A549 (cell line): ENCODE data around the gene KTN1. TPM values are rescaled to one million over a fixed set of nuclear protein-coding genes. Genes with fewer than 3 reads are reported as not detected.
A peak's percentile ranks its signal among the peaks of the same experiment; 100 is the strongest.

Experiments used
- ATAC-seq, 2 experiments: fragments of 200-7000 bp in 1 of 2; fragments of >200 bp in 1 of 2; cut with Nextera tagmentation in 1 of 2; cut with Tn5 transposase in 1 of 2; 3 replicates each; pipeline versions ENCODE4 v1.8.0 to v1.9.1; 2018 to 2020; ENCODE audit warnings: mild to moderate bottlenecking in 1 of 2, moderate library complexity in 1 of 2
- CTCF ChIA-PET: fragments of 300-600 bp; sonication (Branson Sonifier 250); formaldehyde crosslinking; extraction: SDS; loops from one replicate; lab custom pipeline; 2021; ENCODE audit warnings: antibody characterized with exemption, inconsistent platforms; lab: Yijun Ruan, JAX
- POLR2A ChIA-PET: fragments of 350-600 bp; formaldehyde crosslinking; extraction: SDS; loops from one replicate; lab custom pipeline; 2021; ENCODE audit warnings: antibody characterized with exemption, inconsistent platforms; lab: Yijun Ruan, JAX
- DNase-seq, 2 experiments: peaks; one replicate each; pipeline versions ENCODE4 v3.0.0 to v3.0.0-alpha.2; 2011 to 2016; ENCODE audit warnings: low read depth in 1 of 2, low spot score in 1 of 2
- FAIRE-seq: peaks from 2 replicates; lab custom pipeline; 2011; peaks lifted over from hg19 to GRCh38; lab: Jason Lieb, UNC
- H3K27ac ChIP-seq, 2 experiments: fragments of >200 bp; sonication (Bioruptor Twin); formaldehyde crosslinking; 3 replicates each; pipeline ENCODE4 v1.5.1; 2016 to 2017
- H3K4me1 ChIP-seq: fragments of >200 bp; sonication (Bioruptor Twin); formaldehyde crosslinking; 3 replicates; pipeline ENCODE4 v1.6.1; 2016
- H3K4me2 ChIP-seq: fragments of >200 bp; sonication (Bioruptor Twin); formaldehyde crosslinking; 3 replicates; pipeline ENCODE4 v1.6.1; 2016
- H3K4me3 ChIP-seq: fragments of >200 bp; sonication (Bioruptor Twin); formaldehyde crosslinking; 3 replicates; pipeline ENCODE4 v1.5.1; 2016
- H3K9me3 ChIP-seq: fragments of >200 bp; sonication (Bioruptor Twin); formaldehyde crosslinking; 3 replicates; pipeline ENCODE4 v1.6.1; 2016
- CBX8 ChIP-seq: fragments of 200-600 bp; sonication (generic); IDR thresholded peaks from 2 replicates; pipeline ENCODE4 v1.6.1; 2016
- CEBPB ChIP-seq, 2 experiments: fragments of >200 bp in 1 of 2; sonication (Bioruptor Twin) in 1 of 2; formaldehyde crosslinking in 1 of 2; IDR thresholded peaks; 2 replicates each; pipeline ENCODE4 v1.6.1; 2012 to 2016
- CHD4 ChIP-seq: fragments of 200-600 bp; sonication (generic); IDR thresholded peaks from 2 replicates; pipeline ENCODE4 v1.6.1; 2016; ENCODE audit warnings: antibody characterized with exemption, mild to moderate bottlenecking, borderline replicate concordance
- CTCF ChIP-seq: fragments of >200 bp; sonication (Bioruptor Twin); formaldehyde crosslinking; IDR thresholded peaks from 3 replicates; pipeline ENCODE4 v1.5.1; 2016
- FOXS1 ChIP-seq: fragments of 250-450 bp; sonication (Bioruptor Pico); IDR thresholded peaks from 2 replicates; pipeline ENCODE4 v1.5.0; 2020; ENCODE audit warnings: mild to moderate bottlenecking, moderate library complexity
- HDAC2 ChIP-seq: fragments of 200-600 bp; sonication (generic); IDR thresholded peaks from 2 replicates; pipeline ENCODE4 v1.6.1; 2016
- HES2 ChIP-seq: fragments of >200 bp; sonication (Bioruptor Twin); formaldehyde crosslinking; IDR thresholded peaks from 2 replicates; pipeline ENCODE4 v1.6.1; 2016
- HEYL ChIP-seq: fragments of 250-450 bp; sonication (Bioruptor Pico); IDR thresholded peaks from 2 replicates; pipeline ENCODE4 v1.8.0; 2021; ENCODE audit warnings: mild to moderate bottlenecking, moderate library complexity
- HOXB13 ChIP-seq: fragments of 250-450 bp; sonication (Bioruptor Pico); IDR thresholded peaks from 2 replicates; pipeline ENCODE4 v1.5.0; 2020; ENCODE audit warnings: low read depth, mild to moderate bottlenecking, moderate library complexity
- HOXB5 ChIP-seq: fragments of 250-450 bp; sonication (Bioruptor Pico); IDR thresholded peaks from 2 replicates; pipeline ENCODE4 v1.5.0; 2020; ENCODE audit warnings: mild to moderate bottlenecking, moderate library complexity
- KDM1A ChIP-seq: fragments of 200-600 bp; sonication (generic); IDR thresholded peaks from 2 replicates; pipeline ENCODE4 v1.6.1; 2016; ENCODE audit warnings: low read depth, mild to moderate bottlenecking
- MAX ChIP-seq: IDR thresholded peaks from 2 replicates; pipeline ENCODE4 v1.6.1; 2012
- MAZ ChIP-seq: fragments of 150-350 bp; IDR thresholded peaks from 2 replicates; pipeline ENCODE4 v1.6.1; 2014; ENCODE audit warnings: antibody characterized with exemption, low read depth, low read length, borderline replicate concordance
- MYC ChIP-seq: IDR thresholded peaks from 2 replicates; pipeline ENCODE4 v1.6.1; 2012; ENCODE audit warnings: mild to moderate bottlenecking, inconsistent platforms, low read length, improper control_type of control experiment, borderline replicate concordance
- NFE2L2 ChIP-seq: fragments of 150-350 bp; conservative IDR thresholded peaks from 2 replicates; pipeline ENCODE4 v1.6.1; 2014; ENCODE audit warnings: low read length
- NPAS2 ChIP-seq: fragments of 250-450 bp; sonication (Bioruptor Pico); IDR thresholded peaks from 2 replicates; pipeline ENCODE4 v1.8.0; 2022; ENCODE audit warnings: mild to moderate bottlenecking, moderate library complexity, borderline replicate concordance
- PHF8 ChIP-seq: fragments of 200-600 bp; sonication (generic); IDR thresholded peaks from 2 replicates; pipeline ENCODE4 v1.6.1; 2016; ENCODE audit warnings: low read depth, mild to moderate bottlenecking, antibody characterized with exemption, moderate library complexity, borderline replicate concordance
- POLR2A ChIP-seq: IDR thresholded peaks from 2 replicates; pipeline ENCODE4 v1.6.1; 2012; ENCODE audit warnings: mild to moderate bottlenecking, low read length
- POLR2AphosphoS2 ChIP-seq: conservative IDR thresholded peaks from 2 replicates; pipeline ENCODE4 v1.6.1; 2012; ENCODE audit warnings: low read length, improper control_type of control experiment, inconsistent platforms
- RAD21 ChIP-seq, 2 experiments: fragments of >200 bp in 1 of 2; sonication (Bioruptor Twin) in 1 of 2; formaldehyde crosslinking in 1 of 2; IDR thresholded peaks in 1 of 2; conservative IDR thresholded peaks in 1 of 2; 2 replicates in 1 of 2; 3 replicates in 1 of 2; pipeline ENCODE4 v1.6.1; 2012 to 2018; ENCODE audit warnings: inconsistent platforms in 1 of 2
- RARB ChIP-seq: fragments of 250-450 bp; sonication (Bioruptor Pico); IDR thresholded peaks from 2 replicates; pipeline ENCODE4 v1.8.0; 2021; ENCODE audit warnings: mild to moderate bottlenecking, moderate library complexity
- RFX5 ChIP-seq: fragments of 450-650 bp; IDR thresholded peaks from 2 replicates; pipeline ENCODE4 v1.7.1; 2014; ENCODE audit warnings: antibody characterized with exemption, mild to moderate bottlenecking, moderate library complexity
- RNF2 ChIP-seq: fragments of 200-600 bp; sonication (generic); IDR thresholded peaks from 2 replicates; pipeline ENCODE4 v1.6.1; 2016; ENCODE audit warnings: low read depth, mild to moderate bottlenecking, antibody characterized with exemption, moderate library complexity, borderline replicate concordance
- TFCP2L1 ChIP-seq: fragments of 250-450 bp; sonication (Bioruptor Pico); IDR thresholded peaks from 2 replicates; pipeline ENCODE4 v1.5.0; 2021; ENCODE audit warnings: mild to moderate bottlenecking
- TP53 ChIP-seq: fragments of 250-450 bp; sonication (Bioruptor Pico); IDR thresholded peaks from 2 replicates; pipeline ENCODE4 v1.5.0; 2021; ENCODE audit warnings: mild to moderate bottlenecking, moderate library complexity
- ZC3H11A ChIP-seq: fragments of 450-650 bp; IDR thresholded peaks from 2 replicates; pipeline ENCODE4 v1.6.1; 2014; ENCODE audit warnings: antibody characterized with exemption, mild to moderate bottlenecking
- ZNF302 ChIP-seq: fragments of 250-450 bp; sonication (Bioruptor Pico); IDR thresholded peaks from 2 replicates; pipeline ENCODE4 v1.9.0; 2021; ENCODE audit warnings: inconsistent platforms, mild to moderate bottlenecking, moderate library complexity
- WGBS: methylation state at CpG from one replicate; pipeline ENCODE4 v1.1.6; 2017; ENCODE audit errors: missing lambda C conversion rate; 5-methylcytosine and 5-hydroxymethylcytosine counted together
- polyA plus RNA-seq, 4 experiments: library from polyadenylated mRNA; depleted of rRNA in 3 of 4; stranded (reverse); fragments of >200 nt; fragmentation: RNase III in 1 of 4; extraction: RNeasy Plus Mini Kit Qiagen cat#74134 plus additional on column Dnase treatment in 1 of 4; gene quantifications; 2 replicates in 3 of 4; 3 replicates in 1 of 4; pipeline ENCODE4 v1.2.3, GENCODE V29; 2011 to 2017

Gene KTN1
- polyA plus RNA-seq, 2 of the 4 experiments (the other 2 are of a cell fraction) = 153 to 233 TPM

GRCh38 chr14:55699131-55700057 lies 119.4 kb downstream of the KTN1 start (continued):
- TF ChIP-seq MAZ (no peak), NPAS2 (CRISPR knock-in tag) (peak; percentile 47; the same call in 1 of the 2 replicates), HDAC2 (no peak), CTCF (no peak), NFE2L2 (no peak), ZNF302 (no peak), HOXB13 (CRISPR knock-in tag) (no peak), HEYL (CRISPR knock-in tag) (no peak)

- WGBS = 71% methylated on average over 1 of the region's 1 CpG
- H3K27ac ChIP-seq = peak overlapping the region; percentile 36 to 81; a peak in 4 of 6 replicates
These were observed 121.6 kb downstream of the KTN1 start for GRCh38 chr14:55701638-55702037.

GRCh38 chr14:55702511-55702910 lies 122.5 kb downstream of the KTN1 start:
- no peak for FAIRE-seq
- peak overlapping the region in 1 of 2 experiments; percentile 81; a peak in 3 of 6 replicates for H3K27ac ChIP-seq
- no peak for TF ChIP-seq CEBPB (IDR thresholded peaks at IDR 0.05)
- TF ChIP-seq CTCF = no peak
- TF ChIP-seq MAX = no peak
- no peak for TF ChIP-seq PHF8
- TF ChIP-seq HOXB5 (CRISPR knock-in tag) = no peak
- TF ChIP-seq KDM1A = no peak
- no peak for TF ChIP-seq RNF2
- TF ChIP-seq FOXS1 (CRISPR knock-in tag) = no peak
- TF ChIP-seq RARB (CRISPR knock-in tag) = no peak
- no peak for TF ChIP-seq ZC3H11A
- TF ChIP-seq MYC = no peak
- POLR2A ChIA-PET = no interaction called here
- H3K4me3 ChIP-seq = no peak overlapping the region
- H3K4me1 ChIP-seq = peaks cover 55% of the 10 kb centered on the region
- 93% methylated on average over 6 of the region's 6 CpGs for WGBS
- H3K4me2 ChIP-seq = no peak overlapping the region
- no peak for ATAC-seq
- CTCF ChIA-PET = interaction anchor here (0.9 to 6.8 kb wide), 5 partner anchors 104 to 772 kb away, joined by 3 to 41 read pairs (median 4); no protein-coding TSS in a partner anchor
- H3K9me3 ChIP-seq = peaks cover 14% of the 10 kb centered on the region; the same call in 2 of the 3 replicates
- DNase-seq = no peak

More at GRCh38 chr14:55701638-55702037, 121.6 kb downstream of the KTN1 start:
- FAIRE-seq (no peak), DNase-seq (peak in 1 of 2 experiments; percentile 33), ATAC-seq (no peak)
- H3K9me3 ChIP-seq = peaks cover 14% of the 10 kb centered on the region; the same call in 2 of the 3 replicates
- POLR2A ChIA-PET = no interaction called here
- H3K4me2 ChIP-seq = peak overlapping the region; percentile 39
- TF ChIP-seq FOXS1 (CRISPR knock-in tag) = no peak
- no peak for TF ChIP-seq RAD21 (conservative IDR thresholded peaks at IDR 0.05 in 1 of 2, IDR thresholded peaks at IDR 0.05 in 1 of 2)
- TF ChIP-seq RFX5 = no peak
- TF ChIP-seq HES2 = no peak
- TF ChIP-seq POLR2AphosphoS2 = no peak
- TF ChIP-seq CHD4 = no peak
- no peak for TF ChIP-seq TFCP2L1 (CRISPR knock-in tag)
- TF ChIP-seq TP53 (CRISPR knock-in tag) = no peak
- TF ChIP-seq POLR2A = no peak
- no peak for TF ChIP-seq CBX8
- TF ChIP-seq, all 56 proteins: peak for 0
- CTCF ChIA-PET = interaction anchor here (1.0 to 1.6 kb wide), 4 partner anchors 255 to 773 kb away, joined by 3 to 5 read pairs (median 4); no protein-coding TSS in a partner anchor
- no peak overlapping the region for H3K4me3 ChIP-seq
- peaks cover 58% of the 10 kb centered on the region for H3K4me1 ChIP-seq
